Stimulated activated CD8-positive, alpha-beta memory T cell treated with anti-CD3 and anti-CD28 coated beads, Interleukin-15, amount 100 ng/mL, for 1 hour (primary cell): ENCODE measurements around the gene SMURF1.

ENCODE experiments used
- DNase-seq: peaks from one replicate; pipeline ENCODE4 v3.0.0-alpha.2; 2020; ENCODE audit warnings: low read depth

SMURF1 gene

DNA sequence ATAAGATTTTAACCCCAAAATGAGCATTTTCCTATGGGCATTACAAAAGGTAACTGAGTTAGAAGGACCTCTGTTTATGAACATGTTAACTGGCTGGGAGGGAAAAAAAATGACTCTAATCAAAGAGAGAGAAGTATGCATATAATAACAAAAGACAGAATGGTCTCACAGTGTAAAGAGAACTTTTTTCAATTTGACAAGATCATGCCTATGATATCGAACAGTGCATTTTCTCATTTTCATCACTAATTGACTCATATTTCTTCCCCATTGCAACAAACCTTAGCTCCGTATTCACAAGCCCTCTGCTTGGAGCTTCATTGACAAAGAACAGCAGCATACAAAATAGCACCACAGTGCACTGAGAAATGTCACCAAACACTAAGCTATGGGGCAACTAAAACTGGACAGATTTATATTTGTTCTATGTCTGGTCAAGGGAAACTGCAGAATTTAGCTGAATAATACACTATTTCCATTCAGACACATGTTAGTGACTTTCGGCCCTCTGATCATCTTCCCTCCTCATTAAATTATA is 45.6 kb downstream of the SMURF1 start:
- DNase-seq = no peak

DNA sequence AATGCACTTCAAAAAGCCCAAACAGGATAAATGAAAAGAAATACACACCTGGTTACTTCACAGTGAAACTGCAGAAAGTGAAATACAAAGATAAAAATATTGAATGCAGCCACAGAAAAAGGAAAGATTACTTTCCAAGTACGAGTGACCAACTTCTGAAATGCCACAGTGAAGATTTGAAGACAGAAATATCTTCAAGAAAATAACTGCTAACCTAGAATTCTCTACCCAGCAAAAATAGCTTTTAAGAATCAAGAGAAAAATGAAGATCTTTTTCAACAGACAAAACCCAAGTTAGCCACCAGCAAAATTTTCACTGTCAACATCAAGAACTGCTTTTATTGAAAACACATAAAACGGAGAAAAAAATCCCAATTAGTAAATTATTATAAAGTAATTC is 46.2 kb downstream of the SMURF1 start:
- DNase-seq = no peak

DNA sequence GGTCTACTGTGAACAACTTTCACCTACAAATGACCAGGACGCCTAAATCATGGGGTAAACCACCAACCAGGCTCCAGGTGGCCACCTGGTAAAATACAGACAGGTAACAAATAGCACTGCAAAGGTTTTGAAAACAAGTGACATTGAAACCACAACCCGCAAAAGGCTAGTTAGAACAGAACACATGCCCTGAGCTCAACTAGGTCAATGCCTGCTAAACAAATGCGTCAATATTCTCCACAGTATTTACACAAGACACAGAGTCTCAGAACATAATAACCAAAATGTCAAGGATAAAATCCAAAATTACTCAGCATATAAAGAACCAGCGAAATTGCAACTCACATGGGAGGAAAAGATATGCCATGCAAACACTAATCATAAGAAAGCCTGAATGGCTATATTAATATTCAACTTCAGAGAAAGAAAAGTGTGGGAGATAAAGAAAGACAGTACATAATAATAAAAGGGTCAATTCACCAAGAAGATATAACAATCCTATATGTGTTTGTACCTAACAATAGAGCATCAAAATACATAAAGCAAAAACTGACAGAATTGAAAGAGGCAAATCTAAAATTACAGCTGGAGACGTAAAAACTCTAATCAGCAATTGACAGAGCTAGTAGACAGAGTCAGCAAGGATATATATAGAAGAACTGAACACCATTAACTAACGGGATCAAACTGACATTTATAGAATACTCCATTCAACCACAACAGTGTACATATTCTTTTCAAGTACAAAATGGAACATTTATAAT is 47.6 kb downstream of the SMURF1 start:
- no peak for DNase-seq

DNA sequence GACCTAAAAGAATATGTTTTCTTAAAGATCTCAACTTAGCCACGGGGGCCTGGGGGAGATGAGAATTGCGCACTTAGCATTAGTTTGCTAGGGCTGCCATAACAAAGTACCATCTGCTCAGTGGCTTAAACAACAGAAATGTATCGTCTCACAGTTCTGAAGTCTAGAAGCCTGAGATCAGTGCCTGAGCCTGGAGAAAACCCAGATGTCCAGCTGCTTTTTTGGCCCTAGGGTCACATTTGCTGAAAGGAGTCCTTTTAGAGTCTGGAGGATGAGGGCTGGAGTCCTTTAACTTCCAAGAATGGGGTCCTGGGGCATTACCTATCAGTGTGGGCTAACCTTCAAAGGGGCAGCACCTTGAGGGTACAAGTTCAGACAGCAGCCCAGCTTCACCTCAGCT is 48.2 kb downstream of the SMURF1 start:
- no peak for DNase-seq

DNA sequence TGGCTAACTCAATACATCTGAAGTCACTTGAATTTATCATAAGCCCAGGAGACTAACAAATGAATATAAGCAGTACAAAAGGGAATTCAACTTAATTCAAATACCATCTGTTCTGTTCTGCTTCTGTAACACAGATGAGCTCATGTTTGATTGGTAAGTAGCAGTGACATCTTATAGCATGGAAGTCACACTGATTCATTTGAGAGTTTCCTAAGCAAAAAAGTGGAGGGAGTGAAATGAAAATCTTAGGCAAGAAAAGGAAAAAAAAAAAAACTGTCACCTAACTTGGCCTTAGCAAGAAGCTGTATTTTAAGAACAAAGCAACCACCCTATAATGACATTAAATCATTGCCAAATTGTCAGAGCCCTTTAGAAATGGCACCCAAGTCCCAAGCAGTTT is 49.5 kb downstream of the SMURF1 start:
- no peak for DNase-seq

DNA sequence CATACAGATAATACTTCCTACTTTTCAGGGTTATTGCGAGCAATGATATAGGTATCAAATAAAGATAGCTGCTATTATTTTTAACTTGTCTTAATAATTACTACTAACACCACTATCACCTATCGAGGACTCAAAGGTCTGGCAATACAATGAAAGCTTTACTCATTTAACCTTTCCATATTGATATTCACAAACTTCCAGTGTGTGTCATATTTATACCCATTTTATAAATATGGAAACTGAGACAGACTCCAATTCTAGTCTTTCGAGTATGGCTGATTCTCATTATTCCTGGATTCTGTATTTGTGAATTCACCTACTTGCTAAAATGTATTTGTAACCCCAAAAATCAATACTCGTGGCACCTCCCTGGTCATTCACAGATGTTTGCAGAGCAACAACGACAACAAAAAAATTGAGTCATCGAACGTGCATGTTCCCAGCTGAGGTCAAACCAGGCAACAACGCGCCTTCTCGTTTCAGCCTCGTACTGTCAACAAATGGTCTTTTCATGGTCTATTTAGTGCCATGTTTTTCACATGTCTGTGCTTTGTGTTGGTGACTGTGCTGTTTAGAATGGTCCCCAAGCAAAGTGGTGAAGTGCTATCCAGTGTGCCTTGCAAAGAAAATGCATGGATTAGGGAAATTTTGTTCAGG is 51.7 kb downstream of the SMURF1 start:
- DNase-seq = no peak

DNA sequence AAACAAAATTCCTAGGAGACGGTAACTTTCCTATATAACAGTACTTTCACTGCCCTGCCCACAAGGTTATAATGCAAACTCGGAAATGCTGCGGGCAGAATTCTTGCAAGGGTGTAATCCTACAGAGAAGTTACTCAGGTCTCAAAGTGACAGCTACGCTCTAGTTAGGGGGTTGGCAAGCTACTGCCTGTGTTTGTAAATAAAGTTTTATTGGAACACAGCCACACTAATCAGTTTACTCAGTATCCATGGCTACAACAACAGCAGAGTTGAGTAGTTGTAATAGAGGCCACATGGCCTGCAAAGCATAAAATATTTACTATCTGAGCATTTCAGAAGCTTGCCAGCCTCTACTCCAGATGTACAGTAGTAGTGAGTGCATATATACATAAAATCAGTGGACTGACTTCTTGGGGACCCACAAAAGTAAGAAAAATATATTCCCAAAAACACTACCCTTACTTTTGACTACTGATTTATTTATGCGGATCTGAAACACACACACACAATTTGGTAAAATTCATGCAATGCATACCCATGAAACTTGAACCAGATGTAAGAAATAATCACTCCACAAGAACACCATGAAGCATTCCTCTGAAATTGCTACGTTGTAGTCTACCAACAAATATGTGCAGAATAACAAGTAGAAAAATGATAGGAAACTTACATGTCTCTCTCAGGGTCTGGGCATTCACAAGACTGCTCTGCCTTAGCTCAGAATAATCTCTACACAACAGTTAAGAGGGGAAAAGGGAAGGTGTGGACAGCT is 53.0 kb downstream of the SMURF1 start:
- no peak for DNase-seq

DNA sequence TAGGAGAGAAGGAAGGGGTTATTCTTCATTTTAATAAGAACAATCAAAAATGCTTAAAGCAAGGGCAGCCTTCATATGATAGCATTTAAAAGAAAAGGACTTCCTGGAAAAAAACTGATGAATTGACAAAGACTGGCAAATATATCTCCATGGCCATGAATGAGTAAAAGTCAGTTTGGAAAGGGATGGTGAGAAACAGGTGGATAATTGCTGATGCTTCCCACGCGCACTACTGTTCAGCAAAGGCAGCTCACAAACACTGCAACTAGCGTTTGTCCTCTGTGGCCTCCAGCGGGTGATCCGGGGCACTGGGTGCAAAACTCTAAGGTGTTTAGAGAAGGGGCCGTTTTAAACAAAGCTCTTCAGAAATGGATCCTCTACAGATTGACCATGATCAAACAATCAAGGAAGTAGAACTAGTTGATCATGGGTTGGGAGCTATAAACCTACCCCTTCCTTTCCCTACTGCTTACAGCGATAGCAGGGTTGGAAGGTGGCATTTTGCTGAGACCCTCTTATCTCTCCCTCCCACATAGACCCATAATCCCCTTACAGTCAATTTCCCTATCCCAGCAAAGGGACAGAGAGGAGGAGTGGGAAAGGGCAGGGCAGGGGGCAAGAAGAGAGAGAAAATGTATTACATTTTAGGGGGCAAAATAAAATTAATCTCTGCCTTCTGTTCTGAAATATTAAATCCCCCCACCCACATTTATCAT is 53.8 kb downstream of the SMURF1 start:
- no peak for DNase-seq

DNA sequence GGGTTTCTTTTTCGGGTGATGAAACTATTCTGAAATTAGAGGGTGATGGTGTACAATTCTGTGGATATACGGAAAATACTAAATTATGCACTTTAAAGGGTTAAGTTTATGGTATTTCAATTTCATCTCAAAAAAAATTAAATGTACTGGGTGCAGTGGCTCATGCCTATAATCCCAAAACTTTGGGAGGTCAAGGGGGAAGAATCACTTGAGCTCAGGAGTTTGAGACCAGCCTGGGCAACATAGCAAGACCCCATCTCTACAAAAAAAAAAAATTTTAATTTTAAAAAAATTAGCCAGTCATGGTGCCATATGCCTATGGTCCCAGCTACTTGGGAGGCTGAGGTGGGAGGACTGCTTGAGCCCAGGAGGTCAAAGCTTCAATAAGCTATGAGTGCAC is 57.0 kb downstream of the SMURF1 start:
- DNase-seq = no peak

DNA sequence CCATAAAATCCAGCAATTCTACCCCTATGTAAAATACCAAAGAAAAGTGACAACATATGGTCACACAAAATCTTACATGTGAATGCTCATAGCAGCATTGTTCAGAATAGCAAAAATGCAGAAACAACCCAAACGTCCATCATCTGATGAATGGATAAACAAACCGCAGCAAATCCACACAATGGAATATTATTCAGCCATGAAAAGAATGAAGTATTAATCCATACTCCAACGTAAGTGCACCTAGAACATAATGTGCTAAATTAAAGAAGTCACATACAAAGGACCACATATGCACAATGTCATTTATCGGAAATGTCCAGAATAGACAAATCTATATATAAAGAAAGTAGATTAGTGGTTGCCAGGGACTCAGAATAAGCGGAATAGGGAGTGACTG is 57.4 kb downstream of the SMURF1 start:
- no peak for DNase-seq

DNA sequence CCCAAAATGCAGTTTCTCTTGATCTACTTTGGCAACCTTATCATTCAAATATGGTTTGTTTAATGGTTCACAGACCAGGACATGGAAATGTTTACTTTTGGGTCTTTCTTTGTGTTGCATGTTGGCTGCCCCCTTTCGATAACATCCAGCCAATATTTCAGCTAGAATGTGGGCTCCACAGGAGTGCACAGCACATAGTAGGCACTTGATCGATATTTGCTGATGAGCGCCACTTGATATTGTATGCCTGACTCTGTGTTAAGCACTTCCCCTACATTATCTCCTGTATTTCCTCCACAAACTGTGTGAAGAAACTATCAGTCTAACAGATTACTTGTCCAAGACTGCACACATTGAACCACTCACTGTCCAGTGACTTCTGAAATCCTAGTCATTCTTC is 60.2 kb downstream of the SMURF1 start:
- DNase-seq = no peak

DNA sequence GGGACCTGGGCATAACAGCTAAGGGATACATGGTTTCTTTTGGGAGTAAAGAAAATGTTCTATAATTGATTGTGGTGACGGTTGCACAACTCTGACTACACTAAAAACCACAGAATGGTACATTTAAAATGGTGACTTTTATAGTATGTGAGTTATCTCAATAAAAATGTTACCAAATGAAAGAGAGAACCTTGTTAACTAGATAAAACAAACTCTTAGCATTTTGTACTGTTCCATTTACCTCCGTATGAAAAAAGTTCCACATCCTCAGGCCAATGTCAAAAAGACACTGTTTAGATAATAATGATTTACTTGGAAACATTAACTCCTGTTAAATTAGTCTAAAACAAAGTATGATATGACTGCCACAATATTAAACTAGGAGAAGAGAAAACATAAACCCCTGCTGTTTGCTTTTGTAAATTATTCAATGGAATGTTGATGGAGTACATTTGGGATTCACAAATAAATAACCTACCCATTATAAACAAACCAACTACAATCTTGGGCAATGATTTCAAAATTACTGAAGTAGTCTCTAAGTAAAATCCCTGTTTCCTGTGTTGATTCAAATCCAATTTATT is 60.7 kb downstream of the SMURF1 start:
- DNase-seq = no peak

DNA sequence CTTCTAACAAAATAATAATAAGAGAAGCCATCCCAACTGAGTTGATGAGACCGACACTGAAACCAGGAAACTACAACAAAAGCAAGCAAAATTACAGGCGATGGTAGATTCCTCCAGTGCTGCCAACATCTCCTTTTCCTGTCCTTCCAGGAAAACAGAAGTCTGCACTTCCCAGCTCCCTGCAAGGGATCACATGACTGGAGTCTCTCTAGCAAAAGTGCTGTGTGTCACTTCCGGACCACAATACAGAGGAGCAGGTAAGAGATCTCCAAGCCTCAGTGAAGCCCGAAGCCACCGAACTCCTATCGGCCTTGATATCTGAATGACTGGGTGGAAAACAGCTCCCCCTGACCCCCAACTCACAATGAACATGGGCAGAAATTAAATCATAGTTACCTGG is 63.2 kb downstream of the SMURF1 start:
- DNase-seq = no peak

DNA sequence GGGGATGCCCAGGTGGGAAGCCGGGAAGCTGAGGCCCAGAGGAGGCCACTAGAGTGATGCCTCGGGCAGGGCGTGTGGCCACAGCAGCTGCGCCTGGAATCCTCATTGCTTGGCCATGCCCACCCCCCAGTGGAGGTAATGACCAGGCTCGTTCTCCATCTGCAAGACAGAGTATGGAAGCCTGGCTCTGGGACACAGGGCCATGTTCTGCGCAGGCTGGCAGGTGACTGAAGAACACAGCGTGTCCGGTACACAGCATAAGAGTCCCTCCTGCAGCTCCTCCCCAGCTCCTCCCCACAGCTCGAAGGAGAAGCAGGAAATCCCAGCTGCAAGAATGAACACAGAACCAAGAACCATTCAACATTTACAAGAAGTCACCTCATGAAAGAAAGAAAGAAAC is 64.8 kb downstream of the SMURF1 start:
- no peak for DNase-seq

DNA sequence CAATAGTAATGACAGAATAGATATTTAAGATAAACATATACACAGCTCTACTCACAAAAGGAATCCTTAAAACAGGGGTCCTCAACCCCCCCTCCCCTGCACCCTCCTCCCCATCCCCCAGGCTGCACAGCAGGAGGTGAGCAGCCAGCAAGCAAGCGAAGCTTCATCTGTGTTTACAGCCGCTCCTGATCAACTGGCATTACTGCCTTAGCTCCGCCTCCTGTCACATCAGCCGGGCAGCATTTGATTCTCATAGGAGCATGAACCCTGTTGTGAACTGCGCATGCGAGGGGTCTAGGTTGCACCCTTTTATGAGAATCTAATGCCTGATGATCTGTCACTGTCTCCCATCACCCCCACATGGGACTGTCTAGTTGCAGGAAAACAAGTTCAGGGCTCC is 65.5 kb downstream of the SMURF1 start:
- no peak for DNase-seq

DNA sequence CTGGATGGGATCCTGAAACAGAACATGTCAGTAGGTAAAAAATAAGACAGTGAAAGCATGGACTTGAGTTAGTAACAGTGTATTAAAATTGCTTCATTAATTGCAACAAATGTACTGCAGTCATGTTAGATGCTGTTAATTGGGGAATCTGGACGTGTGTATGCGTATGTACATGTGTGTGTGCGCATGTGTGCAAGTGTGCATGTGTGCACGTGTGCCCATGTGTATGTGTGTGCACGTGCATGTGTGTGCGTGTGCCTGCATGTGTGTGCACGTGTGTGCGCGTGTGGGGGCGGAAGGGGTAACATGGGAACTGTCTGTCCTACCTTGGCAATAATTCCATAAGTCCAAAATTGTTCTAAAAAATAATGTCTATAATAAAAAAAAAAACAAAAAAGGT is 67.3 kb downstream of the SMURF1 start:
- DNase-seq = no peak

DNA sequence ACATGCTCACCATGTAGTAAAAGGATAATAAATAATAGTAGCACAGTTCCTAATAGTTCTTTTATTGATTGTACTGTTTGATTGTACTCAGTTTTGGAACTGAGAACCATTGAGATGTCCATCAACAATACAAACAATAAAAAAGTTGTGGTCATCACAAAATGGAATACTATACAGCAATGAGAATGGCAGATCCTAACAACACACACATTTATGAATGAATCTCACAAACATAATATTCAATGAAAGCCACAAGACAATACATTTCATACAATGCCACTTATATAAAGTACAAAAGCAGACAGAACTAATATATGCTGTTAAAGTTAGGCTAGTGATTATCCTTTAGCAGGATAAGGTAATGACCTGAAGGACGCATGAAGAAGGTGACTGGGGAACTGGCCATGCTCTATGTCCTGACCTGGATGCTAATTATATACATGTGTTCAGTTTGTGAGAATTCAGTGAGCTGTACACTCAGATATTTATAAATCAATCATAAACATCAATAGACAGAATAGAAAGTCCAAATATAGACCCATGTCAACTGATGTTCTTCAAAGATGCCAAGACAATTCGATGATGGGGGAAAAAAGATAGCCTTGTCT is 70.0 kb downstream of the SMURF1 start:
- no peak for DNase-seq

DNA sequence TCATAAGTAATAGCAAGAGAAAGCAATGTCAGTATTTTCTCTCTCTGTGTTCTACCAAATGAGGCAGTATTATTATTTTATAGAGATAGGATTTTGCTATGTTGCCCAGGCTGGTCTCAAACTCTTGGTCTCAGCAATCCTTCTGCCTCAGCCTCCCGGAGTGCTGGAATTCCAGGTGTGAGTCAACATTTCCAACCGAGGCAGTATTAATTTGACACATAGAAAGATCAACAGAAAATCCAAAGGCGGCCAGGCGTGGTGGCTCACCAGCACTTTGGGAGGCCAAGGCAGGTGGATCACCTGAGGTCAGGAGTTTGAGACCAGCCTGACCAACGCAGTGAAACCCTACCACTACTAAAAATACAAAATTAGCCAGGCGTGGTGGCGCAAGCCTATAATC is 71.8 kb downstream of the SMURF1 start:
- DNase-seq = no peak

DNA sequence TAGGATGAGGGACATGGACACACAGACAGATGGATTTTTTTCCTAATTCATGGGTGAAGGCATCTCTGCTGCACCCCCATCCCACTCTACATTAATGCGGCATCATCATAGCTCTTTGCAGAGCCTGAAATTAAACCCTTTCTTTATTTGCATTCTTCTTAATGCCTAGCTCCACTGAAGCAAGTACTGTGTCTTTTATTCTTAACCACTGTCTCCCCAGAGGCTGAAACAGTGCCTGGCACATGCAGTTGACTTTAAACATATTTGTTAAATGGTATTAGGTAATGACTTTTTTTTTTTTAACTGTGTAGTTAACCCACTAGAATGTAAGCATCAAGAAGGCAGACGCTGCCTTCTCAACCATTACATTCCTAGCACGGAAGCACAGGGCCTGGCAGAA is 73.5 kb downstream of the SMURF1 start:
- no peak for DNase-seq

DNA sequence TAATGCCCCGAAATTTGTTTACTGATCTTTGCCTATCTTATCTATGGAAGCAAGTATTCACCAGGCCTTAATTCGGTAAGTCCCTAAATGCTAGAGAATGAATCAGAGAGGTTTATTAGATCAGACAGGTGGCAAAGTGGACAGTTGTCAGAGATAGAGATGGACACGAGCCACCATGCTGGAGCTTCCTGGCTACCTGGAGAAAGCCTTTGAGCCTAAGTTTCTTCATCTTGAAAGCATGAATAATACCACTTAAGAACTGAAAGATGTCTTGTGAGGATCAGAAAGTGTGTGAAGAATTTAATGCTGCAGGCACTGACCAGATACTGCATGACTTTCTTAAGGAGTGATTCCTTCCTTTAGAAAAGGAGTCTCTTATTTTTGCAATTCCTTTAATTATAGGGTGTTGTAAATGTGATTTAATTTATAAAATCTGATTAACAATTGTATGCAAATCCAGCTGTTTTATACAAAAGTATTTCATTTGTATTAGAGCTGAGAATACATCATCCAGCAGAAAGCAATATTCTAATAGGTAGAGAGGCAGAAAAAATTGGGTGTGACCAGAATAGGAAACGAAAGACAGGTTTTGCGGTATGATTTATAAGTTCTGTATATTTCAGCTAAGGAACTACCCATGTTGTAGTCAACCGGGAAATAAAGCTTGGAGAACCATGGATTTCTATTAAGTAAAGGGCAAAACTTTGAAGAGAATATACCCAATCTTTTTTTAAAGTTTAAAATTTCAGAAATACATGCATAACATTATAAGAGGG is 82.7 kb downstream of the SMURF1 start:
- no peak for DNase-seq

DNA sequence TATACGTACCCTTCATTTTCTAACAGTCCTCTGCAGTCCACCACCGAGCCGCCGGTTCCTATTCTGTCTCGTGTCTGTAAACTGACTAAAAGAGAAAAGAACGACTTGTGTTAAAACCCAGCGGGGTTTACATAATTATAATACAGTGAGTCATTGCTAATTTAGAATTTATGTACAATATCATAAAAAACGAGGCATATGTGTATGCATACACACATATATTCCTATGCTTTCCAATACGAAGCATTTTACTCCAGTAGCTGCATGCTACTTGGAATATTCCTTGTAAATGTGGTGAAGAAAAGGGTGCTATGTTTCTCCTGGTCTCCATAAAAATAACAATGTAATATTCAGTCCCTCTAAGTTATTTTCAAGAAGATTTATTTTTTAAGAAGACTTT is 89.1 kb downstream of the SMURF1 start:
- no peak for DNase-seq
